IMR-90 (cell line): ENCODE measurements around the gene JAK1. TPM values are rescaled to one million over a fixed set of nuclear protein-coding genes. Genes with fewer than 3 reads are reported as not detected.

Source experiments
- ATAC-seq: fragments of 200-7000 bp; cut with Tn5 transposase; 2 replicates; pipeline ENCODE4 v1.9.1; 2020; ENCODE audit warnings: low read depth, mild to moderate bottlenecking, moderate library complexity
- BruUV-seq: library from RNA; stranded (reverse); fragments of 400-500 nt; replicated peaks from 2 replicates; lab custom pipeline; 2021; lab: Mats Ljungman, UMichigan
- CTCF ChIA-PET: fragments of 300-600 bp; formaldehyde crosslinking; extraction: SDS; loops from one replicate; lab custom pipeline; 2021; ENCODE audit warnings: antibody characterized with exemption; lab: Yijun Ruan, JAX
- POLR2A ChIA-PET: fragments of 300-600 bp; sonication (Branson Sonifier 250); formaldehyde crosslinking; loops from one replicate; lab custom pipeline; 2022; ENCODE audit warnings: antibody characterized with exemption; ENCODE audit not compliant: unreplicated experiment; lab: Charles Lee
- DNase-seq: peaks from one replicate; pipeline ENCODE4 v3.0.0; 2013
- H2AFZ ChIP-seq: replicated peaks from 2 replicates; pipeline ENCODE3; 2013; ENCODE audit warnings: low read length, mild to moderate bottlenecking; ENCODE audit not compliant: poor library complexity
- H2AK5ac ChIP-seq: 2 replicates; pipeline ENCODE4 v1.6.1; 2013; ENCODE audit warnings: low read depth, low read length, inconsistent platforms
- H2AK9ac ChIP-seq: replicated peaks from 2 replicates; pipeline ENCODE3; 2013; ENCODE audit warnings: mild to moderate bottlenecking, low read depth, low read length, moderate library complexity; ENCODE audit not compliant: poor library complexity
- H2BK120ac ChIP-seq: 2 replicates; pipeline ENCODE4 v1.6.1; 2013; ENCODE audit warnings: low read depth, low read length, inconsistent platforms
- H2BK15ac ChIP-seq: 3 replicates; pipeline ENCODE4 v1.6.1; 2013; ENCODE audit warnings: low read depth, low read length, inconsistent platforms
- H2BK20ac ChIP-seq: 2 replicates; pipeline ENCODE4 v1.6.1; 2013; ENCODE audit warnings: low read depth, mild to moderate bottlenecking, inconsistent platforms, low read length, moderate library complexity
- H2BK5ac ChIP-seq: 2 replicates; pipeline ENCODE4 v1.6.1; 2013; ENCODE audit warnings: mild to moderate bottlenecking, low read depth, low read length, inconsistent platforms; ENCODE audit not compliant: poor library complexity, severe bottlenecking
- H3K14ac ChIP-seq: replicated peaks from 2 replicates; pipeline ENCODE4 v1.6.1; 2013; ENCODE audit warnings: low read depth, low read length, inconsistent platforms
- H3K18ac ChIP-seq: 2 replicates; pipeline ENCODE4 v1.6.1; 2013; ENCODE audit warnings: low read depth, low read length, control low read depth
- H3K23ac ChIP-seq: 2 replicates; pipeline ENCODE4 v1.6.1; 2013; ENCODE audit warnings: low read depth, low read length, inconsistent platforms
- H3K27ac ChIP-seq: 2 replicates; pipeline ENCODE4 v1.5.1; 2013; ENCODE audit warnings: mild to moderate bottlenecking, control low read depth, low read length; ENCODE audit not compliant: insufficient read depth
- H3K27me3 ChIP-seq: 2 replicates; pipeline ENCODE4 v1.6.1; 2013; ENCODE audit warnings: low read length; ENCODE audit not compliant: control insufficient read depth, insufficient read depth
- H3K36me3 ChIP-seq: 2 replicates; pipeline ENCODE4 v1.6.1; 2013; ENCODE audit warnings: low read length, mixed read lengths; ENCODE audit not compliant: control insufficient read depth, insufficient read depth
- H3K4ac ChIP-seq: 2 replicates; pipeline ENCODE4 v1.6.1; 2013; ENCODE audit warnings: low read depth, low read length, inconsistent platforms
- H3K4me1 ChIP-seq: 2 replicates; pipeline ENCODE4 v1.6.1; 2013; ENCODE audit warnings: low read length, mixed read lengths; ENCODE audit not compliant: control insufficient read depth, insufficient read depth
- H3K4me2 ChIP-seq: 2 replicates; pipeline ENCODE4 v1.6.1; 2013; ENCODE audit warnings: low read depth, mild to moderate bottlenecking, control low read depth, low read length, moderate library complexity
- H3K4me3 ChIP-seq: 2 replicates; pipeline ENCODE4 v1.5.1; 2013; ENCODE audit warnings: low read depth, mild to moderate bottlenecking, control low read depth, low read length, moderate library complexity; ENCODE audit not compliant: insufficient read depth
- H3K56ac ChIP-seq: 2 replicates; pipeline ENCODE4 v1.6.1; 2013; ENCODE audit warnings: low read length, inconsistent platforms; ENCODE audit not compliant: insufficient read depth; ENCODE audit errors: extremely low read depth
- H3K79me1 ChIP-seq, 2 experiments: 2 replicates each; pipeline ENCODE4 v1.6.1; 2013; ENCODE audit warnings: low read length in 2 of 2, inconsistent platforms in 1 of 2, low read depth in 1 of 2
- H3K9ac ChIP-seq: 2 replicates; pipeline ENCODE4 v1.6.1; 2013; ENCODE audit warnings: low read depth, low read length, control low read depth
- H3K9me1 ChIP-seq: 2 replicates; pipeline ENCODE4 v1.6.1; 2013; ENCODE audit warnings: low read length, inconsistent platforms; ENCODE audit not compliant: insufficient read depth
- H3K9me3 ChIP-seq: 2 replicates; pipeline ENCODE4 v1.6.1; 2013; ENCODE audit warnings: low read length; ENCODE audit not compliant: control insufficient read depth, insufficient read depth
- H4K20me1 ChIP-seq: 2 replicates; pipeline ENCODE4 v1.6.1; 2013; ENCODE audit warnings: low read length, inconsistent platforms; ENCODE audit not compliant: insufficient read depth
- H4K5ac ChIP-seq: 2 replicates; pipeline ENCODE4 v1.6.1; 2013; ENCODE audit warnings: mild to moderate bottlenecking, low read depth, low read length, control low read depth
- H4K8ac ChIP-seq, 2 experiments: 2 replicates each; pipeline ENCODE4 v1.6.1; 2013; ENCODE audit warnings: low read depth in 2 of 2, low read length in 2 of 2, control low read depth in 1 of 2, inconsistent platforms in 1 of 2
- H4K91ac ChIP-seq: 2 replicates; pipeline ENCODE4 v1.6.1; 2013; ENCODE audit warnings: low read depth, low read length, inconsistent platforms; ENCODE audit not compliant: insufficient read depth
- BHLHE40 ChIP-seq: fragments of 150-350 bp; IDR thresholded peaks from 2 replicates; pipeline ENCODE4 v1.6.1; 2016; ENCODE audit warnings: mild to moderate bottlenecking, low read depth, low read length
- WGBS, 2 experiments: methylation state at CpG; one replicate each; pipeline versions ENCODE4 v1.1.5 to v1.1.7; 2013; ENCODE audit warnings: missing lambda C conversion rate in 2 of 2; ENCODE audit not compliant: insufficient read length in 1 of 2; ENCODE audit errors: extremely low coverage in 2 of 2; 5-methylcytosine and 5-hydroxymethylcytosine counted together
- dilution Hi-C: fragments of 300-500 bp; cut with HindIII; formaldehyde crosslinking; loops from one replicate; pipeline ENCODE4 v1.14.3; 2018; ENCODE audit warnings: low sequenced_read_pairs; ENCODE audit not compliant: unreplicated experiment
- in situ Hi-C: fragments of 300-500 bp; cut with MboI; formaldehyde crosslinking; loops from 3 replicates; pipeline ENCODE4 v1.14.3; 2019; ENCODE audit warnings: low sequenced_read_pairs, inconsistent platforms, mixed read lengths
- intact Hi-C: fragments of 100-400 bp; cut with micrococcal nuclease; formaldehyde crosslinking; loops from 2 replicates; pipeline ENCODE4 v1.10.0; 2022
- polyA plus RNA-seq, 3 experiments: library from polyadenylated mRNA; depleted of rRNA; stranded (reverse); fragments of >200 nt; gene quantifications; 2 replicates each; pipeline ENCODE4 v1.2.3, GENCODE V29; 2012; ENCODE audit warnings: low replicate concordance in 1 of 3
- total RNA-seq: library from RNA; depleted of rRNA; stranded (reverse); fragments of >200 nt; gene quantifications from 2 replicates; pipeline ENCODE4 v1.2.3, GENCODE V29; 2012
- TF ChIP-seq, protein P1 (sequence below): fragments of 150-350 bp; IDR thresholded peaks from 2 replicates; pipeline ENCODE4 v1.6.1; 2017; ENCODE audit warnings: mild to moderate bottlenecking, antibody characterized with exemption, low read length, low read depth

JAK1 gene
- total and polyA plus RNA-seq, 2 of the 4 experiments (the other 2 are of a cell fraction), result 76.9 to 103 TPM

- Histone ChIP-seq H3K9me1 (no peaks in the 10 kb centered on the region), H2AK5ac (no peak overlapping the region), H3K4me1 (peaks cover 4% of the 10 kb centered on the region), H2BK120ac (no peak overlapping the region), H4K20me1 (no peaks in the 10 kb centered on the region), H3K14ac (no peak overlapping the region), H3K4me3 (no peak overlapping the region), H3K27me3 (no peaks in the 10 kb centered on the region), H3K36me3 (no peaks in the 10 kb centered on the region), H3K18ac (no peak overlapping the region), H4K91ac (no peak overlapping the region), H3K4me2 (no peak overlapping the region), H3K23ac (no peak overlapping the region), H3K56ac (no peak overlapping the region), H3K4ac (no peak overlapping the region), H2BK20ac (no peak overlapping the region), H4K8ac (no peak overlapping the region), H3K27ac (no peak overlapping the region), H2AK9ac (no peak overlapping the region), H2BK5ac (no peak overlapping the region), H3K9me3 (no peaks in the 10 kb centered on the region), H2AFZ (no peak overlapping the region), H2BK15ac (no peak overlapping the region), H4K5ac (no peak overlapping the region), H3K9ac (no peak overlapping the region), H3K79me1 (no peaks in the 10 kb centered on the region)
- in situ Hi-C loops, result loop anchor here (25.0 kb wide), 1 partner anchor 722 kb away; no protein-coding TSS in a partner anchor
- CTCF ChIA-PET, result interaction anchor here (0.7 kb wide), 1 partner anchor 143 kb away, joined by 3 read pairs; no protein-coding TSS in a partner anchor
- no TSS peak for BruUV-seq
- ATAC-seq, result no peak
- TF ChIP-seq, protein P1, sequence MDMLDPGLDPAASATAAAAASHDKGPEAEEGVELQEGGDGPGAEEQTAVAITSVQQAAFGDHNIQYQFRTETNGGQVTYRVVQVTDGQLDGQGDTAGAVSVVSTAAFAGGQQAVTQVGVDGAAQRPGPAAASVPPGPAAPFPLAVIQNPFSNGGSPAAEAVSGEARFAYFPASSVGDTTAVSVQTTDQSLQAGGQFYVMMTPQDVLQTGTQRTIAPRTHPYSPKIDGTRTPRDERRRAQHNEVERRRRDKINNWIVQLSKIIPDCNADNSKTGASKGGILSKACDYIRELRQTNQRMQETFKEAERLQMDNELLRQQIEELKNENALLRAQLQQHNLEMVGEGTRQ, result no peak
- no peak for TF ChIP-seq BHLHE40
- no peak for DNase-seq
- intact Hi-C loops, result no loop called here
- dilution Hi-C loops, result no loop called here
- WGBS, 2 experiments, result 100% methylated on average over 1 of the region's 3 CpGs; no CpG with 5 or more reads in 1 of the 2 experiments
- POLR2A ChIA-PET, result no interaction called here
Measured at GRCh38 chr1:64984106-64984505, 17.8 kb upstream of the JAK1 start.
